NCI-H1417 treated with DMSO at 0.1 percent for 48 hours (cell line): ENCODE results near the gene ELFN2.

Experiments
- DNase-seq: peaks from one replicate; lab custom pipeline; 2025; lab: John Stamatoyannopoulos, UW

ELFN2 gene

GRCh38 chr22:37454857-37455686 lies 27.8 kb upstream of the ELFN2 start:
- DNase-seq = no peak

- DNase-seq = no peak
Observed at GRCh38 chr22:37453696-37454095, 26.4 kb upstream of the ELFN2 start.

GRCh38 chr22:37451218-37451617 lies 23.9 kb upstream of the ELFN2 start:
- DNase-seq = no peak

GRCh38 chr22:37449331-37450001 lies 22.2 kb upstream of the ELFN2 start:
- no peak for DNase-seq

- DNase-seq = no peak
Observed at GRCh38 chr22:37448516-37449127, 21.3 kb upstream of the ELFN2 start.

- no peak for DNase-seq
Observed at GRCh38 chr22:37445501-37445900, 18.2 kb upstream of the ELFN2 start.

- no peak for DNase-seq
Observed at GRCh38 chr22:37443977-37444376, 16.7 kb upstream of the ELFN2 start.

GRCh38 chr22:37443086-37443485 lies 15.8 kb upstream of the ELFN2 start:
- DNase-seq = no peak

GRCh38 chr22:37442537-37442936 lies 15.3 kb upstream of the ELFN2 start:
- no peak for DNase-seq

GRCh38 chr22:37442135-37442534 lies 14.9 kb upstream of the ELFN2 start:
- DNase-seq = no peak

- DNase-seq = no peak
Observed at GRCh38 chr22:37440875-37441274, 13.6 kb upstream of the ELFN2 start.

GRCh38 chr22:37439347-37439746 lies 12.1 kb upstream of the ELFN2 start:
- DNase-seq = no peak

- no peak for DNase-seq
Observed at GRCh38 chr22:37435970-37436603, 8.8 kb upstream of the ELFN2 start.

- DNase-seq = no peak
Observed at GRCh38 chr22:37433786-37434185, 6.5 kb upstream of the ELFN2 start.

- DNase-seq = no peak
Observed at GRCh38 chr22:37432708-37433054, 5.4 kb upstream of the ELFN2 start.

GRCh38 chr22:37431801-37432707 lies 4.8 kb upstream of the ELFN2 start:
- DNase-seq = no peak

GRCh38 chr22:37431366-37431765 lies 4.1 kb upstream of the ELFN2 start:
- DNase-seq = no peak

GRCh38 chr22:37430941-37431340 lies 3.7 kb upstream of the ELFN2 start:
- DNase-seq = no peak

- no peak for DNase-seq
Observed at GRCh38 chr22:37428649-37429586, 1.6 kb upstream of the ELFN2 start.
